ENCODE results near the gene CRYGD.
"Not testable (repeated sequence)": the region's sequence is repeated elsewhere in the genome, so short reads cannot be mapped to it uniquely, and the experiment has no call there.

The CRYGD gene

DNA sequence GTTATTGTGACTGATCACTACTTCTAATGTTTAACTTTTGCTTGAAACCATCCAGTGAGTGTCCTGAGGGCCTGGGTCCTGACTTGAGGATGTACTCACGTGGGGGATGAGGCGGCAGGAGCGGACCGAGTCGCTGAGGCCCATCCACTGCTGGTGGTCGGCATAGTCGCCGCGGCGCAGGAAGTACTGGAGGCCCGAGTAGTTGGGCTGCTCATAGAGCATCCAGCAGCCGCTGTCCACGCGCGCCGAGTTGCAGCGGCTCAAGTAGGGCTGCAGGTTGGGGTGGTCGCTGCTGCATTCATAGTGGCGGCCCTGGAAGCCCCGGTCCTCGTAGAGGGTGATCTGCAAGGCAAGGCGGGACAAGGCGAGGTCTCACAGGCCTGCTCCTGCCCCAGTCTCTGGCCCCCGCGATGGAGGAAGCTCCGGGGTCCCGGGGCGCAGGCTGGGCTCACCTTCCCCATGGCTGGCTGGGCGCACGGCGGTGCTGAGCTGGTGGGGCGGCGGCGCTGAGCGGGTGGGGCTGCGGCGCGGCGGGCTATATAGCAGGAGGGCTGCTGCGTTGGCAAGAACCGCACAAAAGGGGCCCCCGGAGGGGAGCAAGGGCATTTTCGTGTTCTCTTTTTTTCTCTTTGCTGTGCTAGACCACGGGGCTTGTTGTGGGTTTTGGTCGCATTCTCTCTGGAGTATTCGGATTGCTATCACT, at the start of gene CRYGD:
Gene CRYGD, minus strand, starts transcription at position 512 of the 703 bp plus-strand sequence. Its CDS starts 51 bp downstream, at position 461.
- POLR2A ChIA-PET (ENCODE audit: low non-redundant PET) = not testable (repeated sequence)
- CTCF ChIA-PET = interaction anchor here (0.6 kb wide), 1 partner anchor 25 kb away, joined by 3 read pairs; no protein-coding TSS in a partner anchor

DNA sequence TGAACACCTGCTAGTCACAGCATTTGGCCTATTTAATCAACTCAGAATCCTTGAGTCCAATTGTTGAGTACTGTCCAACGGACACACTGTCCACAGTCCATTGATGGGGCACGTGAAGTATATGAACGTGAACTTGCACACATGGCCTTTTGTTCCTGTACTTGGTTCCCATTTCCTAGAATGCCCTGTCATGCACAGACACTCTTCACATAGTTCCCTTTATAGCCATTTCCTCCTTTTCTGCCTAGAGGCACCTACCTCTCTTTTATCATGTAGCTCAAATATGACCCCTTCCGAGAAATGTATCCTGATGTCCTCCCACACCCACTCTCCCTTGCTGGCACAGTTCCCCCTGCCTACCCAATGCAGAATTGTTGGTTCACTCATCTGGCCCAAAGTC, 47.8 kb upstream of the CRYGD start:
- H3K27ac ChIP-seq = no peak overlapping the region
- DNase-seq (ENCODE audit: low spot score) = no peak
- POLR2A ChIA-PET (ENCODE audit: low non-redundant PET) = no interaction called here
- TF ChIP-seq, protein P1, sequence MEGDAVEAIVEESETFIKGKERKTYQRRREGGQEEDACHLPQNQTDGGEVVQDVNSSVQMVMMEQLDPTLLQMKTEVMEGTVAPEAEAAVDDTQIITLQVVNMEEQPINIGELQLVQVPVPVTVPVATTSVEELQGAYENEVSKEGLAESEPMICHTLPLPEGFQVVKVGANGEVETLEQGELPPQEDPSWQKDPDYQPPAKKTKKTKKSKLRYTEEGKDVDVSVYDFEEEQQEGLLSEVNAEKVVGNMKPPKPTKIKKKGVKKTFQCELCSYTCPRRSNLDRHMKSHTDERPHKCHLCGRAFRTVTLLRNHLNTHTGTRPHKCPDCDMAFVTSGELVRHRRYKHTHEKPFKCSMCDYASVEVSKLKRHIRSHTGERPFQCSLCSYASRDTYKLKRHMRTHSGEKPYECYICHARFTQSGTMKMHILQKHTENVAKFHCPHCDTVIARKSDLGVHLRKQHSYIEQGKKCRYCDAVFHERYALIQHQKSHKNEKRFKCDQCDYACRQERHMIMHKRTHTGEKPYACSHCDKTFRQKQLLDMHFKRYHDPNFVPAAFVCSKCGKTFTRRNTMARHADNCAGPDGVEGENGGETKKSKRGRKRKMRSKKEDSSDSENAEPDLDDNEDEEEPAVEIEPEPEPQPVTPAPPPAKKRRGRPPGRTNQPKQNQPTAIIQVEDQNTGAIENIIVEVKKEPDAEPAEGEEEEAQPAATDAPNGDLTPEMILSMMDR (conservative IDR thresholded peaks at IDR 0.05; ENCODE audit: low read depth) = no peak
- CTCF ChIA-PET = no interaction called here

More for the DNA sequence above, at the start of gene CRYGD:
- not testable (repeated sequence) for H3K27ac ChIP-seq; DNase-seq (ENCODE audit: low spot score)

DNA sequence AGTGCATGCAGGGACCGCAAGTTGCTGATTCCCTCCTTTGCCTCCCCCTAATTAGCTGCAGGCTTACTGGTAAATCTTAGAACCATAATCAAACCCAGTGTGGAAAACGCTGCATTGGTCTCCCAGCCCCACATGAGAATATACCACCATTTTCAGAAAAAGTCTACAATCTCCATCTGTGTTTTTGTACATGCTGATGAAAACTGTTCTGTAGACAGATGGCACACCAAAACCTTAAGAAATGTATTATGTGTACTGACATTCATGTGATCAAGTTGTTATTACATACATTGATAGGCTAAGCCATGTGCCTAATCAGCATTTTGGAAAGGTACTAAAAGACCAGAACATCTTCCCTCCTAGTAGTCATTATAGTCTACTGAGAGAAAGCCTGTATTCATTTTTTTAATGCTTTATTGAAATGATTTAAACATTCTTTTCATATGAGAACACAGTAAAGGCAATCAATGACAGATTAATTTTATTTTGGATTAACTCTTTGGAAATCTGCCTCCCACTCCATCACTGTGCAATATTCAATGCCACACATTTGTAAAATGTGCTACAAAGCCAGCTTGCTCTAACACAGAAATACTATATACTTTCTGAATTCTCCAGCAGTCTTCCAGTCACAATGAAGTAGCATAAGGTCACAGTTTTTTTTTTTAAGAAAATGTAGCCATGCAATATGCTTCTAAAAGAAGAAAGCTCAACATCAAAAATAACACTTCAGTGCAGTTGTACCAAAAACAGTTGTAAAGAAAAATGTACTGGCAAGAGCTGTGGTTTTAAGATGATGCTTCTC, 40.8 kb upstream of the CRYGD start:
- TF ChIP-seq, protein P1 (conservative IDR thresholded peaks at IDR 0.05; ENCODE audit: low read depth) = no peak
- CTCF ChIA-PET = interaction anchor here (0.6 to 1.7 kb wide), 3 partner anchors 10 to 192 kb away, joined by 3 to 6 read pairs (median 3); no protein-coding TSS in a partner anchor
- no peak for DNase-seq (ENCODE audit: low spot score)
- POLR2A ChIA-PET (ENCODE audit: low non-redundant PET) = no interaction called here
- H3K27ac ChIP-seq = no peak overlapping the region

DNA sequence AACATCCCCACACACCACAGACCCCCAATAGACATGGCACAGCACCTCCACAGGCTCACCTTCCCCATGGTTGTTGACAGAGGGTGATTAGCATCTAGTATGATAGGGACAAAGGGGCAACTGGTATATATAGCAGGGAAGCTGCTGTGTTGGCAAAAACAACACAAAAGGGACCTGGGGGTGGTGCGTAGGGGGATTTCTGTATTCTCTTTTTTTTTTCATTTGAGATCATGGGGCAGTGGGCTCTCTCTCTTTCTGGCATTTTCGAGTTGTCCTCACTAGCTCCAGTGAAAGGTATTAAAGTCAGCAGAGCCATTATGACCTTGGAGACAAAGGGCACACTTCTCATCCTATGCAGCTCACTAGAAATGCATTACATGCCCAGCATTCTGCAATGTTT, 39.2 kb upstream of the CRYGD start, which contains the start of gene CRYGA:
Gene CRYGA, minus strand, starts transcription at position 101 of the 400 bp plus-strand sequence. Its CDS starts 33 bp downstream, at position 68.
- no peak within 1 kb of the TSS for H3K27ac ChIP-seq
- TF ChIP-seq, protein P1 (conservative IDR thresholded peaks at IDR 0.05; ENCODE audit: low read depth) = no peak
- ChIA-PET POLR2A (ENCODE audit: low non-redundant PET) (no interaction called here), CTCF (no interaction called here)
- no peak for DNase-seq (ENCODE audit: low spot score)

DNA sequence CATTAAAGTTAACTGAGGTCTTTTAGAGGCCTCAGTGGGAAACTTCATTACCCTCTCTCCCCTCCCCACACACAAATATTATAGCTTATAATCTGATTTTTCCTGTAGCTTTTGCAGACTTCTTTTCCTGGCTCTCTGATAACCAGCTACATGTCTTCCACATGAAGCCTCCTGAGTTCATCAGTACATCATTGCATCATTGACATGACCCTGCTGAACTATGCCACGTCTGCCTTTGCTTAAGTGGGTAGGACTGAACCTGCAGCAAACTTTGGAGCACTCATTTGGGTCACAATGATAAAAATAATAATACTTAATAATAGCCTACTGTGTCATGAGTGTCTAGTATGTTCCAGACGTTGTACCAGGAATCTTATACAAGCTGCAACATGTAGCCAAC, 32.1 kb upstream of the CRYGD start:
- no peak overlapping the region for H3K27ac ChIP-seq
- POLR2A ChIA-PET (ENCODE audit: low non-redundant PET) = no interaction called here
- CTCF ChIA-PET = interaction anchor here (0.5 to 0.7 kb wide), 2 partner anchors 13 to 95 kb away, joined by 3 to 6 read pairs; no protein-coding TSS in a partner anchor
- TF ChIP-seq, protein P1 (conservative IDR thresholded peaks at IDR 0.05; ENCODE audit: low read depth) = no peak
- DNase-seq (ENCODE audit: low spot score) = no peak

DNA sequence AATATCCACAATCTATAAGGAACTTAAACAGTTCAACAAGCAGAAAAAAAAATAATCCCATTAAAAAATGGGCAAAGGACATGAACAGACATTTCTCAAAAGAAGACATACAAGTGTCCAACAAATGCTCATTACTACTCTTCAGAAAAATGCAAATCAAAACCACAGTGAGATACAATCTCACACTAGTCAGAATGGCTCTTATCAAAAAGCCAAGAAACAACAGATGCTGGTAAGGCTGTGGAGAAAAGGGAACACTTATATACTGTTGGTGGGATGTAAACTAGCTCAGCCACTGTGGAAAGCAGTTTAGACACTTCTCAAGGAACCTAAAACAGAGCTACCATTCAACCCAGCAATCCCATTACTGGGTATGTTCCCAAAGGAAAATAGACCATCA, 28.8 kb upstream of the CRYGD start:
- CTCF ChIA-PET = interaction anchor here (0.7 kb wide), 1 partner anchor 97 kb away, joined by 3 read pairs; no protein-coding TSS in a partner anchor
- POLR2A ChIA-PET (ENCODE audit: low non-redundant PET) = no interaction called here
- DNase-seq (ENCODE audit: low spot score) = no peak
- TF ChIP-seq, protein P1 (conservative IDR thresholded peaks at IDR 0.05; ENCODE audit: low read depth) = no peak
- H3K27ac ChIP-seq = no peak overlapping the region
